ENCODE data around the gene ACTN3.
"Not testable (repeated sequence)": the region's sequence is repeated elsewhere in the genome, so short reads cannot be mapped to it uniquely, and the experiment has no call there.

Gene ACTN3

GRCh38 chr11:66546368-66546965 lies at the start of gene ACTN3:
ACTN3 (plus strand) TSS chr11:66546903; CDS start chr11:66546938, 35 bp downstream.
- no peak for DNase-seq

- DNase-seq = no peak
Measured at GRCh38 chr11:66497206-66497605, 49.5 kb upstream of the ACTN3 start.

GRCh38 chr11:66498506-66498905 lies 48.2 kb upstream of the ACTN3 start:
- DNase-seq = no peak

- no peak for DNase-seq
Measured at GRCh38 chr11:66505276-66505816, 41.4 kb upstream of the ACTN3 start.

- no peak for DNase-seq
Measured at GRCh38 chr11:66509131-66509561, 37.6 kb upstream of the ACTN3 start.

GRCh38 chr11:66510271-66510989 lies 36.3 kb upstream of the ACTN3 start, which contains the start of gene BBS1:
BBS1 (plus strand) TSS chr11:66510635; CDS start chr11:66510660, 25 bp downstream.
- DNase-seq = peak; percentile 83

GRCh38 chr11:66510990-66511339 lies 35.7 kb upstream of the ACTN3 start:
- no peak for DNase-seq

- DNase-seq = no peak
Measured at GRCh38 chr11:66523611-66524010, 23.1 kb upstream of the ACTN3 start.

- no peak for DNase-seq
Measured at GRCh38 chr11:66524304-66525040, 22.2 kb upstream of the ACTN3 start.

- DNase-seq = no peak
Measured at GRCh38 chr11:66529069-66529468, 17.6 kb upstream of the ACTN3 start.

- DNase-seq = no peak
Measured at GRCh38 chr11:66529655-66530054, 17.0 kb upstream of the ACTN3 start.

GRCh38 chr11:66530927-66531709 lies 15.6 kb upstream of the ACTN3 start:
- DNase-seq = no peak

- no peak for DNase-seq
Measured at GRCh38 chr11:66531841-66532240, 14.9 kb upstream of the ACTN3 start.

- no peak for DNase-seq
Measured at GRCh38 chr11:66532784-66533183, 13.9 kb upstream of the ACTN3 start.

- no peak for DNase-seq
Measured at GRCh38 chr11:66539170-66539869, 7.4 kb upstream of the ACTN3 start.

GRCh38 chr11:66539870-66540213 lies 6.9 kb upstream of the ACTN3 start:
- DNase-seq = no peak

GRCh38 chr11:66540598-66540997 lies 6.1 kb upstream of the ACTN3 start:
- not testable (repeated sequence) for DNase-seq

GRCh38 chr11:66541892-66542291 lies 4.8 kb upstream of the ACTN3 start:
- DNase-seq = no peak

- DNase-seq = no peak
Measured at GRCh38 chr11:66542362-66542761, 4.3 kb upstream of the ACTN3 start.

- DNase-seq = no peak
Measured at GRCh38 chr11:66543263-66544107, 3.2 kb upstream of the ACTN3 start.

GRCh38 chr11:66544952-66545351 lies 1.8 kb upstream of the ACTN3 start:
- DNase-seq = not testable (repeated sequence)

Measured in DMS79 treated with DMSO at 0.1 percent for 48 hours (cell line).